HG03139 (cell line): Measurements from ENCODE around the gene MIA3.
A peak's percentile ranks its signal among the peaks of the same experiment; 100 is the strongest.

Experiments used
- ATAC-seq: cut with Tn5 transposase; IDR thresholded peaks from one replicate; pipeline ENCODE4 v1.9.1; 2021; ENCODE audit not compliant: unreplicated experiment

Gene MIA3

GRCh38 chr1:222713091-222713961 is 95.4 kb downstream of the MIA3 start:
- peak; percentile 59 for ATAC-seq

GRCh38 chr1:222716393-222716792 is 98.5 kb downstream of the MIA3 start:
- ATAC-seq: no peak
